ENCODE measurements around the gene ATM. TPM values are rescaled to one million over a fixed set of nuclear protein-coding genes. Genes with fewer than 3 reads are reported as not detected.
"Not testable (repeated sequence)": the region's sequence is repeated elsewhere in the genome, so short reads cannot be mapped to it uniquely, and the experiment has no call there.

Gene ATM
- total and polyA plus RNA-seq, 2 donors (not counting 1 experiment from before 2014, with no cell fraction given), result 111 to 446 TPM

DNA sequence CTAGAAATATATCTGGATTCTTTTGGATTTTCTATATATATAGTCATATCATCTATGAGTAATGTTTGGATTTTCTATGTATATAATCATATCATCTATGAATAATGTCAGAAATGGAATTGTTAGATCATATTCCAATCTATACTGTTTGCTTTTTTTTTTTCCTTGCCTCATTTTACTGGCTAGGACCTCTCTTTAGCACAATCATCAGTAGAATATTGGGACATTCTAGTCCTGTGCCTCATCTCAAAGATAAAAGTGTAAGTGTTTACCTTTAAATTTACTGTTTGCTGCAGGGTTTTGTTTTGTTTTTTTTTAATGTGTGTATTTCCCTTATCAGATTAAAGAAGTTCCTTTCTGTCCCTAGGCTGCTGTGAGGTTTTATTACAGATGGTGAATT is 147.4 kb downstream of the ATM start:
- H3K27me3 Mint-ChIP-seq, result no peaks in the 10 kb centered on the region
- H3K4me1 Mint-ChIP-seq, result no peaks in the 10 kb centered on the region
- peak overlapping the region; percentile 0 for H3K27ac Mint-ChIP-seq

DNA sequence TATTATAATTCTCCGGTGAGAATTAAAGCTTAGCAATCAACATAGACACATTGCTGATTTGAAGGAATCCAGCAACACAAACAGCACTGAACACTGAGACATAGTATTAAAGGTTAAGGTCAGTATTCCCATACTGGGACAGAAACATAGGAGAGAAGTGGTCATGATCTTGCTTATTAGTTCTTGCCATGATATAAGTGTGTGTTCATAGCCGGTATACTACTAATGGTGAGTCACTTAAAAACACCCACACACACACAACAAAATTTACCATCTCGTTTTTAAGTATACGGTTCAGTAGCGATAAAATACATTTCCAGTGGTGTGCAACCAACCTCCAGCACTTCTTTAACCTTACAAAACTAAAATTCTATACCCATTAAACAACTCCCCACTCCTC is 148.1 kb downstream of the ATM start:
- ChIA-PET POLR2A (no interaction called here), CTCF (no interaction called here)
- no peak for ATAC-seq (ENCODE audit: low read depth)
- Histone ChIP-seq H2AFZ (ENCODE audit: insufficient read depth, low read depth, low read length, poor library complexity, severe bottlenecking) (no peak overlapping the region), H3K9ac (ENCODE audit: low read length) (no peak overlapping the region), H3K4me3 (ENCODE audit: control extremely low read depth in 1 of 5, extremely low read depth in 1 of 5, insufficient read depth in 1 of 5, low read depth in 2 of 5, low read length in 4 of 5) (no peak overlapping the region), H3K79me2 (ENCODE audit: control insufficient read depth, insufficient read depth, low read length) (no peaks in the 10 kb centered on the region), H3K27ac (ENCODE audit: low read length in 2 of 2) (no peak overlapping the region), H3K27me3 (replicated peaks in 1 of 4; ENCODE audit: control extremely low read depth in 1 of 4, control insufficient read depth in 3 of 4, insufficient read depth in 4 of 4, low read length in 3 of 4) (no peaks in the 10 kb centered on the region), H4K20me1 (ENCODE audit: control insufficient read depth, insufficient read depth, low read length, poor library complexity, severe bottlenecking) (no peaks in the 10 kb centered on the region), H3K9me3 (ENCODE audit: control extremely low read depth in 1 of 3, control insufficient read depth in 2 of 3, insufficient read depth in 1 of 3, low read length in 2 of 3) (peaks cover 0 to 9% (median 0%) of the 10 kb centered on the region in 3 donors), H3K4me1 (ENCODE audit: control insufficient read depth in 2 of 2, insufficient read depth in 2 of 2, low read length in 2 of 2) (no peaks in the 10 kb centered on the region), H3K4me2 (replicated peaks; ENCODE audit: low read depth, low read length, poor library complexity, severe bottlenecking) (no peak overlapping the region), H3K36me3 (replicated peaks in 1 of 2; ENCODE audit: control extremely low read depth in 1 of 2, control insufficient read depth in 1 of 2, extremely low read depth in 1 of 2, insufficient read depth in 2 of 2, low read length in 1 of 2) (peaks cover 5 to 26% of the 10 kb centered on the region in 2 experiments)
- WGBS (ENCODE audit: insufficient coverage), result 95% methylated on average over 3 of the region's 5 CpGs
- H3K9me3 Mint-ChIP-seq (ENCODE audit: insufficient read depth), result peaks cover 4% of the 10 kb centered on the region
- no peaks in the 10 kb centered on the region for H3K4me1 Mint-ChIP-seq
- no peak overlapping the region for H3K27ac Mint-ChIP-seq
- intact Hi-C loops (cut with micrococcal nuclease), result no loop called here
- no peak overlapping the region for H3K4me3 Mint-ChIP-seq
- DNase-seq, result no peak
- TF ChIP-seq EZH2 (IDR thresholded peaks at IDR 0.05; ENCODE audit: borderline replicate concordance, insufficient read depth, low read depth, low read length, poor library complexity, severe bottlenecking), result no peak
- TF ChIP-seq, protein P1, sequence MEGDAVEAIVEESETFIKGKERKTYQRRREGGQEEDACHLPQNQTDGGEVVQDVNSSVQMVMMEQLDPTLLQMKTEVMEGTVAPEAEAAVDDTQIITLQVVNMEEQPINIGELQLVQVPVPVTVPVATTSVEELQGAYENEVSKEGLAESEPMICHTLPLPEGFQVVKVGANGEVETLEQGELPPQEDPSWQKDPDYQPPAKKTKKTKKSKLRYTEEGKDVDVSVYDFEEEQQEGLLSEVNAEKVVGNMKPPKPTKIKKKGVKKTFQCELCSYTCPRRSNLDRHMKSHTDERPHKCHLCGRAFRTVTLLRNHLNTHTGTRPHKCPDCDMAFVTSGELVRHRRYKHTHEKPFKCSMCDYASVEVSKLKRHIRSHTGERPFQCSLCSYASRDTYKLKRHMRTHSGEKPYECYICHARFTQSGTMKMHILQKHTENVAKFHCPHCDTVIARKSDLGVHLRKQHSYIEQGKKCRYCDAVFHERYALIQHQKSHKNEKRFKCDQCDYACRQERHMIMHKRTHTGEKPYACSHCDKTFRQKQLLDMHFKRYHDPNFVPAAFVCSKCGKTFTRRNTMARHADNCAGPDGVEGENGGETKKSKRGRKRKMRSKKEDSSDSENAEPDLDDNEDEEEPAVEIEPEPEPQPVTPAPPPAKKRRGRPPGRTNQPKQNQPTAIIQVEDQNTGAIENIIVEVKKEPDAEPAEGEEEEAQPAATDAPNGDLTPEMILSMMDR (IDR thresholded peaks at IDR 0.05), result no peak
- H3K27me3 Mint-ChIP-seq, result no peaks in the 10 kb centered on the region

More for the DNA sequence above, 147.4 kb downstream of the ATM start:
- Histone ChIP-seq H3K4me2 (replicated peaks; ENCODE audit: low read depth, low read length, poor library complexity, severe bottlenecking) (no peak overlapping the region), H3K79me2 (ENCODE audit: control insufficient read depth, insufficient read depth, low read length) (no peaks in the 10 kb centered on the region), H3K4me1 (ENCODE audit: control insufficient read depth in 2 of 2, insufficient read depth in 2 of 2, low read length in 2 of 2) (no peaks in the 10 kb centered on the region), H3K27ac (ENCODE audit: low read length in 2 of 2) (no peak overlapping the region), H3K9ac (ENCODE audit: low read length) (no peak overlapping the region), H3K36me3 (replicated peaks in 1 of 2; ENCODE audit: control extremely low read depth in 1 of 2, control insufficient read depth in 1 of 2, extremely low read depth in 1 of 2, insufficient read depth in 2 of 2, low read length in 1 of 2) (peaks cover 5 to 29% of the 10 kb centered on the region in 2 experiments), H3K4me3 (ENCODE audit: control extremely low read depth in 1 of 5, extremely low read depth in 1 of 5, insufficient read depth in 1 of 5, low read depth in 2 of 5, low read length in 4 of 5) (no peak overlapping the region), H3K9me3 (ENCODE audit: control extremely low read depth in 1 of 3, control insufficient read depth in 2 of 3, insufficient read depth in 1 of 3, low read length in 2 of 3) (peaks cover 0 to 9% (median 0%) of the 10 kb centered on the region in 3 donors), H2AFZ (ENCODE audit: insufficient read depth, low read depth, low read length, poor library complexity, severe bottlenecking) (no peak overlapping the region), H3K27me3 (replicated peaks in 1 of 4; ENCODE audit: control extremely low read depth in 1 of 4, control insufficient read depth in 3 of 4, insufficient read depth in 4 of 4, low read length in 3 of 4) (no peaks in the 10 kb centered on the region), H4K20me1 (ENCODE audit: control insufficient read depth, insufficient read depth, low read length, poor library complexity, severe bottlenecking) (no peaks in the 10 kb centered on the region)
- TF ChIP-seq, protein P1 (IDR thresholded peaks at IDR 0.05), result no peak
- no peak for TF ChIP-seq EZH2 (IDR thresholded peaks at IDR 0.05; ENCODE audit: borderline replicate concordance, insufficient read depth, low read depth, low read length, poor library complexity, severe bottlenecking)
- no peak overlapping the region for H3K4me3 Mint-ChIP-seq
- ChIA-PET CTCF (no interaction called here), POLR2A (no interaction called here)
- H3K9me3 Mint-ChIP-seq (ENCODE audit: insufficient read depth), result peaks cover 4% of the 10 kb centered on the region
- ATAC-seq (ENCODE audit: low read depth), result no peak
- intact Hi-C loops (cut with micrococcal nuclease), result no loop called here
- DNase-seq, result no peak

DNA sequence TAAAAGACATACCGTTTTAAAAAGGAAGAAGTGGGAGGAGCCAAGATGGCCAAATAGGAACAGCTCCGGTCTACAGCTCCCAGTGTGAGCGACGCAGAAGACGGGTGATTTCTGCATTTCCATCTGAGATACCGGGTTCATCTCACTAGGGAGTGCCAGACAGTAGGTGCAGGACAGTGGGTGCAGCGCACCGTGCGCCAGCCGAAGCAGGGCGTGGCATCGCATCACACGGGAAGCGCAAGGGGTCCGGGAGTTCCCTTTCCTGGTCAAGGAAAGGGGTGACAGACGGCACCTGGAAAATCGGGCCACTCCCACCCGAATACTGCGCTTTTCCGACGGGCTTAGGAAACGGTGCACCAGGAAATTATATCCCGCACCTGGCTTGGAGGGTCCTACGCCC is 150.6 kb downstream of the ATM start:
- WGBS (ENCODE audit: insufficient coverage), result 88% methylated on average over 14 of the region's 24 CpGs
- POLR2A ChIA-PET; DNase-seq; H3K27me3 ChIP-seq (replicated peaks in 1 of 4; ENCODE audit: control extremely low read depth in 1 of 4, control insufficient read depth in 3 of 4, insufficient read depth in 4 of 4, low read length in 3 of 4); H3K9ac ChIP-seq (ENCODE audit: low read length); H3K79me2 ChIP-seq (ENCODE audit: control insufficient read depth, insufficient read depth, low read length); H3K36me3 ChIP-seq (replicated peaks in 1 of 2; ENCODE audit: control extremely low read depth in 1 of 2, control insufficient read depth in 1 of 2, extremely low read depth in 1 of 2, insufficient read depth in 2 of 2, low read length in 1 of 2); H3K4me3 ChIP-seq (ENCODE audit: control extremely low read depth in 1 of 5, extremely low read depth in 1 of 5, insufficient read depth in 1 of 5, low read depth in 2 of 5, low read length in 4 of 5); H3K27ac ChIP-seq (ENCODE audit: low read length in 2 of 2); H3K9me3 ChIP-seq (ENCODE audit: control extremely low read depth in 1 of 3, control insufficient read depth in 2 of 3, insufficient read depth in 1 of 3, low read length in 2 of 3); H3K9me3 Mint-ChIP-seq (ENCODE audit: insufficient read depth); H3K4me1 Mint-ChIP-seq; H3K27me3 Mint-ChIP-seq; H3K27ac Mint-ChIP-seq; ATAC-seq (ENCODE audit: low read depth); H3K4me2 ChIP-seq (replicated peaks; ENCODE audit: low read depth, low read length, poor library complexity, severe bottlenecking); H2AFZ ChIP-seq (ENCODE audit: insufficient read depth, low read depth, low read length, poor library complexity, severe bottlenecking); H4K20me1 ChIP-seq (ENCODE audit: control insufficient read depth, insufficient read depth, low read length, poor library complexity, severe bottlenecking); intact Hi-C loops (cut with micrococcal nuclease); H3K4me3 Mint-ChIP-seq; H3K4me1 ChIP-seq (ENCODE audit: control insufficient read depth in 2 of 2, insufficient read depth in 2 of 2, low read length in 2 of 2); CTCF ChIA-PET: not testable (repeated sequence)
